Right hindlimb (tissue), 1 donor: Measurements from ENCODE around the gene EGLN2.
"Not testable (repeated sequence)": the region's sequence is repeated elsewhere in the genome, so short reads cannot be mapped to it uniquely, and the experiment has no call there.

Source experiments
- DNase-seq: peaks from one replicate; pipeline ENCODE4 v3.0.0-alpha.2; 2018

EGLN2 gene

GRCh38 chr19:40802300-40803169 lies 3.5 kb downstream of the EGLN2 start:
- no peak for DNase-seq

GRCh38 chr19:40803170-40803856 lies 4.3 kb downstream of the EGLN2 start:
- no peak for DNase-seq

- no peak for DNase-seq
Measured at GRCh38 chr19:40803857-40804782, 5.1 kb downstream of the EGLN2 start.

GRCh38 chr19:40804783-40805242 lies 5.8 kb downstream of the EGLN2 start:
- DNase-seq = no peak

- no peak for DNase-seq
Measured at GRCh38 chr19:40805258-40805868, 6.4 kb downstream of the EGLN2 start.

GRCh38 chr19:40806423-40807146 lies 7.6 kb downstream of the EGLN2 start:
- DNase-seq = peak; percentile 93

GRCh38 chr19:40807147-40808020 lies 8.4 kb downstream of the EGLN2 start:
- DNase-seq = peak; percentile 32

- DNase-seq = no peak
Measured at GRCh38 chr19:40808021-40808325, 9.0 kb downstream of the EGLN2 start.

- DNase-seq = no peak
Measured at GRCh38 chr19:40808497-40808896, 9.5 kb downstream of the EGLN2 start.

GRCh38 chr19:40809358-40810086 lies 10.5 kb downstream of the EGLN2 start:
- no peak for DNase-seq

- DNase-seq = no peak
Measured at GRCh38 chr19:40810160-40810559, 11.2 kb downstream of the EGLN2 start.

- DNase-seq = peak; percentile 89
Measured at GRCh38 chr19:40810649-40811408, 11.8 kb downstream of the EGLN2 start.

GRCh38 chr19:40811478-40812341 lies 12.7 kb downstream of the EGLN2 start:
- DNase-seq = peak; percentile 61

GRCh38 chr19:40812571-40812970 lies 13.6 kb downstream of the EGLN2 start:
- not testable (repeated sequence) for DNase-seq

- DNase-seq = peak; percentile 63
Measured at GRCh38 chr19:40813182-40813581, 14.2 kb downstream of the EGLN2 start.

- no peak for DNase-seq
Measured at GRCh38 chr19:40815223-40815622, 16.2 kb downstream of the EGLN2 start.

- DNase-seq = peak; percentile 76
Measured at GRCh38 chr19:40818480-40819399, 19.7 kb downstream of the EGLN2 start.
